Calu3 (cell line): ENCODE data around the gene IRF7. TPM values are rescaled to one million over a fixed set of nuclear protein-coding genes. Genes with fewer than 3 reads are reported as not detected.

ENCODE experiments used
- BruUV-seq: library from RNA; stranded (reverse); fragments of 400-500 nt; replicated peaks from 2 replicates; lab custom pipeline; 2021; lab: Mats Ljungman, UMichigan
- CTCF ChIA-PET: fragments of 300-600 bp; sonication (Branson Sonifier 250); formaldehyde crosslinking; loops from one replicate; lab custom pipeline; 2022; ENCODE audit warnings: antibody characterized with exemption; lab: Charles Lee
- DNase-seq: peaks from one replicate; pipeline ENCODE4 v3.0.0; 2022
- H3K27ac Mint-ChIP-seq: one replicate; pipeline ENCODE4 v1.8.0; 2022; ENCODE audit warnings: mixed read lengths; ENCODE audit not compliant: unreplicated experiment
- H3K27me3 Mint-ChIP-seq: one replicate; pipeline ENCODE4 v1.8.0; 2022; ENCODE audit warnings: mixed read lengths; ENCODE audit not compliant: unreplicated experiment
- H3K36me3 Mint-ChIP-seq: one replicate; pipeline ENCODE4 v1.8.0; 2022; ENCODE audit warnings: mild to moderate bottlenecking, moderate library complexity, mixed read lengths; ENCODE audit not compliant: insufficient read depth, unreplicated experiment
- H3K4me1 Mint-ChIP-seq: one replicate; pipeline ENCODE4 v1.8.0; 2022; ENCODE audit warnings: mild to moderate bottlenecking, low read depth, mixed read lengths; ENCODE audit not compliant: unreplicated experiment
- H3K4me3 Mint-ChIP-seq: one replicate; pipeline ENCODE4 v1.8.0; 2022; ENCODE audit warnings: mild to moderate bottlenecking, low read depth, moderate library complexity, mixed read lengths; ENCODE audit not compliant: unreplicated experiment
- H3K9me3 Mint-ChIP-seq: one replicate; pipeline ENCODE4 v1.8.0; 2022; ENCODE audit warnings: low read depth, mixed read lengths; ENCODE audit not compliant: unreplicated experiment
- CTCF ChIP-seq: fragments of 200-600 bp; IDR thresholded peaks from one replicate; pipeline ENCODE4 v1.8.0; 2022; ENCODE audit warnings: antibody characterized with exemption; ENCODE audit not compliant: unreplicated experiment
- intact Hi-C: fragments of 100-400 bp; cut with micrococcal nuclease; formaldehyde crosslinking; loops from one replicate; pipeline ENCODE4 v1.10.0; 2022; ENCODE audit not compliant: unreplicated experiment
- total RNA-seq: library from RNA; stranded (reverse); gene quantifications from 2 replicates; pipeline ENCODE4 v1.2.3, GENCODE V29; 2022

Gene IRF7
- total RNA-seq, 1 experiment from 2014 or later = 48.7 TPM

DNA sequence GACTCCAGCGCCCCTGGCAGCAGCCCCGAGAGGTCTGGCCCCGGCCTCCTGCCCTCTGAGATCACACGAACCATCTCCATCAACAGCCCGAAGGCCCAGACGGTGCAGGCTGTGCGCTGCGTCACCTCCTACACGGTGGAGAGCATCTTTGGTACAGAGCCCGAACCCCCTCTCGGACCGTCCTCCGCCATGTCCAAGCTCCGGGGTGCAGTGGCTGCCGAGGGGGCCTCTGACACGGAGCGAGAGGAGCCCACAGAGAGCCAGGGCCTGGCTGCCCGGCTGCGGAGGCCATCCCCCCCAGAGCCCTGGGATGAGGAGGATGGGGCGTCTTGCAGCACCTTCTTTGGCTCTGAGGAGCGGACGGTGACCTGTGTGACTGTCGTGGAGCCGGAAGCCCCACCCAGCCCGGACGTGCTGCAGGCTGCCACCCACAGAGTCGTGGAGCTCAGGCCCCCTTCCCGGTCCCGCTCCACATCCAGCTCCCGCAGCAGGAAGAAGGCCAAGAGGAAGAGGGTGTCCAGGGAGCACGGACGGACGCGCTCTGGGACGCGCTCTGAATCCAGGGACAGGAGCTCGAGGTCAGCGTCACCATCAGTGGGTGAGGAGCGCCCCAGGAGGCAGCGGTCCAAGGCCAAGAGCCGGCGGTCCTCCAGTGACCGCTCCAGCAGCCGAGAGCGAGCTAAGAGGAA, 7.6 kb downstream of the IRF7 start:
- H3K36me3 Mint-ChIP-seq = peaks cover 79% of the 10 kb centered on the region
- no peak overlapping the region for H3K27ac Mint-ChIP-seq
- BruUV-seq = no TSS peak
- intact Hi-C loops = no loop called here
- H3K9me3 Mint-ChIP-seq = no peaks in the 10 kb centered on the region
- H3K4me1 Mint-ChIP-seq = no peaks in the 10 kb centered on the region
- H3K27me3 Mint-ChIP-seq = no peaks in the 10 kb centered on the region
- CTCF ChIA-PET = no interaction called here
- no peak for DNase-seq
- H3K4me3 Mint-ChIP-seq = no peak overlapping the region
- no peak for TF ChIP-seq CTCF

DNA sequence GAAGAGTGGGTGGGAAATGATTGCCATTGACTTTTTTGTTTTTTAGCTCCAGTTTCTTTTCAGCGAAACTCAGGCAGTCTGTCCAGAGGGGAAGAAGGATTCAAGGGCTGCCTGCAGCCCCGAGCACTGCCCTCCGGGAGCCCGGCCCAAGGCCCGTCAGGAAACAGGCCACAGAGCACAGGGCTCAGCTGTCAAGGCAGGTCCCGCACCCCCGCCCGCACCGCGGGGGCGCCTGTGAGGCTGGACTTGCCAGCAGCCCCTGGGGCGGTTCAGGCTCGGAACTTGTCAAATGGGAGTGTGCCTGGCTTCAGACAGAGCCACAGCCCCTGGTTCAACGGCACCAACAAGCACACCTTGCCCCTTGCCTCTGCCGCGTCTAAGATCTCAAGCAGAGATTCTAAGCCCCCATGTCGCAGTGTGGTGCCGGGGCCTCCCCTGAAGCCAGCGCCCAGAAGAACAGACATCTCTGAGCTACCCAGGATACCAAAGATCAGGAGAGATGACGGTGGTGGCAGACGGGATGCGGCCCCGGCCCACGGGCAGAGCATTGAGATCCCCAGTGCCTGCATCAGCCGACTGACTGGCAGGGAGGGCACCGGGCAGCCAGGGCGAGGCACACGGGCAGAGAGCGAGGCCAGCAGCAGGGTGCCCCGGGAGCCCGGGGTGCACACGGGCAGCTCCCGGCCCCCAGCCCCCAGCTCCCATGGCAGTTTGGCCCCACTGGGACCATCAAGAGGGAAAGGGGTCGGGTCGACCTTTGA, 8.6 kb downstream of the IRF7 start:
- Mint-ChIP-seq H3K36me3 (peaks cover 77% of the 10 kb centered on the region), H3K27me3 (no peaks in the 10 kb centered on the region), H3K4me3 (no peak overlapping the region), H3K9me3 (no peaks in the 10 kb centered on the region), H3K4me1 (no peaks in the 10 kb centered on the region), H3K27ac (no peak overlapping the region)
- intact Hi-C loops = no loop called here
- no peak for DNase-seq
- no peak for TF ChIP-seq CTCF
- CTCF ChIA-PET = no interaction called here
- BruUV-seq = no TSS peak

GRCh38 chr11:606245-606644, 9.5 kb downstream of the IRF7 start:
- peaks cover 77% of the 10 kb centered on the region for H3K36me3 Mint-ChIP-seq
- no peak overlapping the region for H3K4me3 Mint-ChIP-seq
- CTCF ChIA-PET = no interaction called here
- TF ChIP-seq CTCF = no peak
- H3K4me1 Mint-ChIP-seq = no peaks in the 10 kb centered on the region
- no TSS peak for BruUV-seq
- no peaks in the 10 kb centered on the region for H3K27me3 Mint-ChIP-seq
- no peaks in the 10 kb centered on the region for H3K9me3 Mint-ChIP-seq
- DNase-seq = no peak
- no peak overlapping the region for H3K27ac Mint-ChIP-seq
- intact Hi-C loops = no loop called here

DNA sequence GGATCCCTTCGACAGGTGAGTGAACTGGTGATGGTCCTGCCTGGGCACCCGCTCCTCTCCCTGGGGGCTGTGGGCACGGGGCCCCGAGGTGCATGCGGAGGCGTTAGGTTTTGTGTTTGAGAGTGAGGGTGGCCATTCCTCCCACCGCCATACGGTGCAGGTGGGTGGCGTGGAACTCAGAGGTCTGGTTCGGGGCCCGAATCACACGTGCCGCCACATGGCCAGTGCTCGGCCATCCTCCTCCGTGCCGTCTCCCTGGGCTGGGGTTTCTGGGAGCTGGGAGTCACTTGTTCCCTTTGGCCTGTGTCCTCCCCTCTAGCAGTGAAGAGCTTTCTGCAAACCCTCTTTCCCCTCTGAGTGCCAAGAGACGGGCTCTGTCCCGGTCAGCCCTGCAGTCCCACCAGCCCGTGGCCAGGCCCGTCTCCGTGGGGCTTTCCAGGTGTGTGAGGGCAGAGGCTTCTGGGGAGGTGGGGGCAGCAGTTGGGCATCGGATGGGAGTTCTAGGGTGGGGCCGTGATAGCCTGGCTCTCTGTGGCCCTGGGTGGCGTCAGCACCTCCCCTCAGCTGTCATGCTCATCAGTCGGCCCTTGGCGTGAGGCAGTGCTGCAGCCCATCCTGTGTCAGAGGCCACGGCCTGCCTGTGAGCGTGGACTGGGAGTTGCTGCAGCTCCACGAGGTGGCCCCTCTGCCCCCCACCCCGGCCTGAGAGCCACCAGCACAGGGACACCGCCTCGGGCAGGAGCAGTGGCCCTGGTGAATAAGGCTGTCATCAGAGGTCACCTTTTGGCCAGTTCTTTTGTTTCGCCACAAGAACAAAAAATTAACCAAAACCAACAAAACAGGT, 10.2 kb downstream of the IRF7 start:
- Mint-ChIP-seq H3K4me3 (no peak overlapping the region), H3K36me3 (peaks cover 77% of the 10 kb centered on the region)

More for the DNA sequence above, 10.2 kb downstream of the IRF7 start:
- BruUV-seq = no TSS peak
- no peaks in the 10 kb centered on the region for H3K4me1 Mint-ChIP-seq
- TF ChIP-seq CTCF = no peak
- intact Hi-C loops = no loop called here
- H3K27me3 Mint-ChIP-seq = no peaks in the 10 kb centered on the region
- CTCF ChIA-PET = interaction anchor here (0.9 kb wide), 1 partner anchor 10 kb away, joined by 4 read pairs; the partner anchor contains the start of gene IRF7
- H3K9me3 Mint-ChIP-seq = no peaks in the 10 kb centered on the region
- no peak overlapping the region for H3K27ac Mint-ChIP-seq
- no peak for DNase-seq
